ENCODE results near the gene FGF14. TPM values are rescaled to one million over a fixed set of nuclear protein-coding genes. Genes with fewer than 3 reads are reported as not detected.

Gene FGF14
- total and polyA plus RNA-seq, 2 donors (not counting 3 experiments of a cell fraction or from before 2014, with no cell fraction given), result not detected

DNA sequence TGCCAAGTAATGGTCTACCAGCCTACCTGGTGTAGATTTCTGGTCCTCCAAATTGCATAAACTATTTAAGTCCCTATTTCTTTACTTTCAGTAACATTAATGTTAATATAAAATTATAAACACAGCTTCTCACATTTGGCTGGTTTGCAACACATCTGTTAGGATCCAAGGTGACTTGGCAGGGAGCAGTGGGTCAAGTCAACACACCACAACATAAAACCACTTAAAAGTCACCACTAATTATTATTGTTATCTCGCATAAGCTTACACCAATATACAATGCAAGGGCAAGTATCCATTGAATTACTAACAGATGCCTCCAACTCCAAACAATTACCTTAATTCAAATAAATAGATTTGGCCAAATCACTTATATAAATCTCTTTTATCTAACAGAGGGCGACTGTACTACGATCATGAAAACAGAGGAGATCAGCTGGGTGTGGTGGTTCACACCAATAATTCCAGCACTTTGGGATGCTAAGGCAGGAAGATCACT lies 74.7 kb downstream of the FGF14 start:
- Histone ChIP-seq H3K9me1 (replicated peaks; ENCODE audit: control insufficient read depth, extremely low read depth, insufficient read depth, low read length) (no peaks in the 10 kb centered on the region), H4K20me1 (replicated peaks; ENCODE audit: control insufficient read depth, extremely low read depth, insufficient read depth, low read length) (no peaks in the 10 kb centered on the region), H3K4me2 (ENCODE audit: insufficient read depth, low read length) (no peak overlapping the region), H3K36me3 (ENCODE audit: control insufficient read depth in 2 of 2, extremely low read depth in 1 of 2, insufficient read depth in 2 of 2, low read length in 2 of 2) (no peaks in the 10 kb centered on the region), H3K9me3 (replicated peaks; ENCODE audit: control insufficient read depth, insufficient read depth, low read length) (no peaks in the 10 kb centered on the region), H3K4me3 (replicated peaks in 1 of 3; ENCODE audit: insufficient read depth in 1 of 3, low read depth in 1 of 3, low read length in 3 of 3) (no peak overlapping the region), H3K27ac (ENCODE audit: insufficient read depth, low read depth, low read length) (no peak overlapping the region), H3K79me2 (ENCODE audit: control insufficient read depth, insufficient read depth, low read length) (no peaks in the 10 kb centered on the region), H3K9ac (replicated peaks; ENCODE audit: extremely low read depth, insufficient read depth, low read length) (no peak overlapping the region), H2AFZ (ENCODE audit: low read depth, low read length) (no peak overlapping the region), H3K27me3 (ENCODE audit: control insufficient read depth in 2 of 2, insufficient read depth in 2 of 2, low read length in 2 of 2) (no peaks in the 10 kb centered on the region), H3K4me1 (ENCODE audit: control insufficient read depth, extremely low read depth, insufficient read depth, low read length) (no peaks in the 10 kb centered on the region)
- CTCF ChIA-PET, result no interaction called here
- POLR2A ChIA-PET, result no interaction called here
- BruUV-seq (replicated peaks), result no TSS peak
- DNase-seq (ENCODE audit: low read depth, low spot score) (no peak), FAIRE-seq (no peak)
- intact Hi-C loops (cut with micrococcal nuclease) (no loop called here), dilution Hi-C loops (cut with MboI; ENCODE audit: extremely low pct_ligation_motif_present, low sequenced_read_pairs) (no loop called here)
- TF ChIP-seq JUN (IDR thresholded peaks at IDR 0.05; ENCODE audit: borderline replicate concordance, insufficient read depth, insufficient read length, low read depth), result no peak
- no peak for TF ChIP-seq MYC (IDR thresholded peaks at IDR 0.05; ENCODE audit: low read depth, low read length)
- TF ChIP-seq EZH2 (IDR thresholded peaks at IDR 0.05; ENCODE audit: borderline replicate concordance, low read depth, low read length, severe bottlenecking), result no peak

DNA sequence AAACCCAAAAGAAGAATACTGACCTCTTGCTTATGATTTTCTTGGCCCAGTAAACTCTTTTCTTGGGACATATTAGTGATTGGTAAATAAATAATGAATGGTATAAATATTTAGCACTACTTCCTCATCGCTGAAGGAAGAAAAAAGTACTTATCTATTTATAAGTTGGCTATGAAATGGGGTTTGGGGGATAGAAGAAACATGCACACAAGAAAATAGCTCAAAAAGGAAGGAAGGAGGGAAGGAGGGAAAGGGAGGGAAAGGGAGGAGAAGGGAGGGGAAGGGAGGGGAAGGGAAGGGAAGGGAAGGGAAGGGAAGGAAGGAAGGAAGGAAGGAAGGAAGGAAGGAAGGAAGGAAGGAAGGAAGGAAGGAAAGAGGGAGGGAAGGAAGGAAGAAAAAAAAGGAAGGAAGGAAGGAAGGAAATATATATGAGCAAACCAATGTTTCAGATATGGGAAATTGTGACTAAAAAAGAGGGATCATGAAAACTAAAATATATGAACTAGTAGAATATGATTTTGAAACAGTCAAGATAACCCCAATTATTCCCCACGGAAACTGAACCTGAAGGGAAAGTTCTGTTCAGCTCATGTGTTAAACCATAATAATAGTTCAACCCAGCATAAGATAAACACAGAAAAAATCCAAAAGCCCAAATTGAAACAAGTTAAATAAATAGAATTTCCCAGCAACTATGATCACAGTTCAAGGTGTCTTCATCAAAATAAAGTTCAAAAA lies 75.3 kb downstream of the FGF14 start:
- dilution Hi-C loops (cut with MboI; ENCODE audit: extremely low pct_ligation_motif_present, low sequenced_read_pairs) (no loop called here), intact Hi-C loops (cut with micrococcal nuclease) (no loop called here)
- Histone ChIP-seq H3K9ac (replicated peaks; ENCODE audit: extremely low read depth, insufficient read depth, low read length) (no peak overlapping the region), H3K9me1 (replicated peaks; ENCODE audit: control insufficient read depth, extremely low read depth, insufficient read depth, low read length) (no peaks in the 10 kb centered on the region), H3K4me3 (replicated peaks in 1 of 3; ENCODE audit: insufficient read depth in 1 of 3, low read depth in 1 of 3, low read length in 3 of 3) (no peak overlapping the region), H3K79me2 (ENCODE audit: control insufficient read depth, insufficient read depth, low read length) (no peaks in the 10 kb centered on the region), H4K20me1 (replicated peaks; ENCODE audit: control insufficient read depth, extremely low read depth, insufficient read depth, low read length) (no peaks in the 10 kb centered on the region), H3K9me3 (replicated peaks; ENCODE audit: control insufficient read depth, insufficient read depth, low read length) (no peaks in the 10 kb centered on the region), H2AFZ (ENCODE audit: low read depth, low read length) (no peak overlapping the region), H3K27me3 (ENCODE audit: control insufficient read depth in 2 of 2, insufficient read depth in 2 of 2, low read length in 2 of 2) (no peaks in the 10 kb centered on the region), H3K36me3 (ENCODE audit: control insufficient read depth in 2 of 2, extremely low read depth in 1 of 2, insufficient read depth in 2 of 2, low read length in 2 of 2) (no peaks in the 10 kb centered on the region), H3K4me2 (ENCODE audit: insufficient read depth, low read length) (no peak overlapping the region), H3K4me1 (ENCODE audit: control insufficient read depth, extremely low read depth, insufficient read depth, low read length) (no peaks in the 10 kb centered on the region), H3K27ac (ENCODE audit: insufficient read depth, low read depth, low read length) (no peak overlapping the region)
- DNase-seq (ENCODE audit: low read depth, low spot score) (no peak), FAIRE-seq (no peak)
- no peak for TF ChIP-seq POLR2A (IDR thresholded peaks at IDR 0.05; ENCODE audit: low read depth, low read length)
- TF ChIP-seq GATA2 (IDR thresholded peaks at IDR 0.05; ENCODE audit: insufficient read depth, insufficient read length, low read depth, low read length), result no peak
- TF ChIP-seq CTCF (IDR thresholded peaks at IDR 0.05; ENCODE audit: extremely low read depth in 1 of 2, insufficient read depth in 1 of 2, low read depth in 1 of 2, low read length in 2 of 2), result no peak
- no peak for TF ChIP-seq FOS (IDR thresholded peaks at IDR 0.05; ENCODE audit: borderline replicate concordance, insufficient read depth, low read length)
- no peak for TF ChIP-seq EZH2 (IDR thresholded peaks at IDR 0.05; ENCODE audit: borderline replicate concordance, low read depth, low read length, severe bottlenecking)
- TF ChIP-seq, protein P1, sequence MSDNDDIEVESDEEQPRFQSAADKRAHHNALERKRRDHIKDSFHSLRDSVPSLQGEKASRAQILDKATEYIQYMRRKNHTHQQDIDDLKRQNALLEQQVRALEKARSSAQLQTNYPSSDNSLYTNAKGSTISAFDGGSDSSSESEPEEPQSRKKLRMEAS (IDR thresholded peaks at IDR 0.05; ENCODE audit: insufficient read depth, insufficient read length), result no peak
- no peak for TF ChIP-seq POLR2AphosphoS5 (IDR thresholded peaks at IDR 0.05; ENCODE audit: insufficient read depth, low read depth, low read length)
- no peak for TF ChIP-seq MYC (IDR thresholded peaks at IDR 0.05; ENCODE audit: low read depth, low read length)
- TF ChIP-seq JUN (IDR thresholded peaks at IDR 0.05; ENCODE audit: borderline replicate concordance, insufficient read depth, insufficient read length, low read depth), result no peak
- ChIA-PET CTCF (interaction anchor here (0.6 kb wide), 2 partner anchors 37 to 107 kb away, joined by 4 to 5 read pairs; no protein-coding TSS in a partner anchor), POLR2A (no interaction called here)
- no TSS peak for BruUV-seq (replicated peaks)
